Endodermal cell (in vitro differentiated cells): ENCODE results near the gene RBM20. TPM values are rescaled to one million over a fixed set of nuclear protein-coding genes. Genes with fewer than 3 reads are reported as not detected.
A peak's percentile ranks its signal among the peaks of the same experiment; 100 is the strongest.

Experiments used
- DNase-seq: peaks from one replicate; pipeline ENCODE4 v3.0.0-alpha.2; 2017
- H3K27ac ChIP-seq: 2 replicates; pipeline ENCODE4 v1.5.1; 2013; ENCODE audit warnings: mild to moderate bottlenecking, low read depth, low read length, moderate library complexity
- H3K27me3 ChIP-seq: 2 replicates; pipeline ENCODE4 v1.6.1; 2013; ENCODE audit warnings: mild to moderate bottlenecking, low read length, moderate library complexity; ENCODE audit not compliant: insufficient read depth, control insufficient read depth, poor library complexity, severe bottlenecking
- H3K36me3 ChIP-seq: 2 replicates; pipeline ENCODE4 v1.7.0; 2013; ENCODE audit warnings: mild to moderate bottlenecking, low read length, moderate library complexity; ENCODE audit not compliant: control insufficient read depth, insufficient read depth
- H3K4me1 ChIP-seq: one replicate; pipeline ENCODE4 v1.7.0; 2013; ENCODE audit warnings: low read length; ENCODE audit not compliant: control insufficient read depth, insufficient read depth
- H3K4me3 ChIP-seq: 2 replicates; pipeline ENCODE4 v1.5.1; 2013; ENCODE audit warnings: mild to moderate bottlenecking, low read length, moderate library complexity
- H3K9ac ChIP-seq: 2 replicates; pipeline ENCODE4 v1.6.1; 2013; ENCODE audit warnings: mild to moderate bottlenecking, low read length, moderate library complexity; ENCODE audit not compliant: poor library complexity, severe bottlenecking; ENCODE audit errors: extremely low read depth
- H3K9me3 ChIP-seq: 2 replicates; pipeline ENCODE4 v1.6.1; 2013; ENCODE audit warnings: mild to moderate bottlenecking, low read length, moderate library complexity; ENCODE audit not compliant: control insufficient read depth
- H3K27ac Mint-ChIP-seq: 2 replicates; pipeline ENCODE4 v1.8.0; 2020; ENCODE audit warnings: mixed read lengths
- H3K27me3 Mint-ChIP-seq: 2 replicates; pipeline ENCODE4 v1.8.0; 2021; ENCODE audit warnings: mild to moderate bottlenecking, mixed read lengths; ENCODE audit not compliant: insufficient read depth
- H3K36me3 Mint-ChIP-seq: 2 replicates; pipeline ENCODE4 v1.8.0; 2020; ENCODE audit warnings: low read depth, mixed read lengths
- H3K4me1 Mint-ChIP-seq: 2 replicates; pipeline ENCODE4 v1.8.0; 2020; ENCODE audit warnings: mixed read lengths
- H3K4me3 Mint-ChIP-seq: 2 replicates; pipeline ENCODE4 v1.8.0; 2020; ENCODE audit warnings: mild to moderate bottlenecking, moderate library complexity, mixed read lengths
- H3K9me3 Mint-ChIP-seq: 2 replicates; pipeline ENCODE4 v1.8.0; 2020; ENCODE audit warnings: mild to moderate bottlenecking, mixed read lengths
- WGBS, 2 experiments: methylation state at CpG; one replicate each; pipeline versions ENCODE4 v1.1.5 to v1.1.7; 2013; ENCODE audit warnings: missing lambda C conversion rate in 2 of 2, mixed read lengths in 1 of 2; ENCODE audit not compliant: insufficient coverage in 1 of 2, insufficient read length in 1 of 2; 5-methylcytosine and 5-hydroxymethylcytosine counted together
- total RNA-seq, 2 donors: library from RNA; stranded (reverse); fragmentation: NEBNext Ultra II Directional in 1 of 2; extraction: Animal tissue kit (Norgen Biotek cat#: 25700) in 1 of 2; gene quantifications; 2 replicates in 1 of 2; 3 replicates in 1 of 2; pipeline ENCODE4 v1.2.1, GENCODE V29; 2021
- TF ChIP-seq, protein P1 (sequence below): fragments of 200-600 bp; sonication (generic); conservative IDR thresholded peaks from 2 replicates; pipeline ENCODE4 v1.5.0; 2021; ENCODE audit warnings: antibody characterized with exemption, mild to moderate bottlenecking

The RBM20 gene
- total RNA-seq, 2 donors from 2014 or later: 6.2 to 7.0 TPM

DNA sequence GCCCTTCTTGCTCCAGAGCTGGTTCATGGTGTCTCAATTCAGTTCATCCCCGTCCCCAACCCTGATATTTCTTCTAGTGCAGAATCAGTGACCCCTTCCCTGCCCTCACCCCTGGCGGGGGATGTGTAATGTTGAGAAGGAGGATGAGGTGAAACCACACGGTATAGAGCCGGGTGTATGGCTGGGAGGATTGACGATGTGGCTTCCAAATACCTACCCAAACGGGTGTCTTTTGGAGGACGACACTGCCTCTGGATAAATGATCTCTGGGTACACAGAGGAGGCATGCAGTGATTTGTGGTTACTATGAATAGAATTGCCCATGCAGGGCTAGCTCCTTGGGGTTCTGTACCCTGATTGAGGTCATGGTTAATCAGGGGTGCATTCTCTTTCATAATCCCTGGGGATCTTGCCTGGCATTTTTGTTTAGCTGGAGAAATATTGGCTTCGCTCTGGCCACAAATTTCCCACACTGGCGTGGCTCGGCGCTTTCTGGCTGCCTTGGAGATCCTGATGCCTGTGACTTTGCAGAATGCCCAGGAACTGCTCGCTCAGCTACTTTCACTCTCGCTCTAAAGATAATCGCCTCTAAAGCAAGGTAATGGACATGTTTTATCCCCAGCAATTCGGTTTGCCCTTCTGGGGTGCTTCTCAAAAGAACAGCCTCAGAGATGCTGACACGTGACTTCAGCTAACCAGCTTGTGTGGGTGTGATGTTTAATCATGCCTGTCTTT lies 89.2 kb downstream of the RBM20 start:
- no peaks in the 10 kb centered on the region for H3K9me3 Mint-ChIP-seq
- H3K4me1 Mint-ChIP-seq: peaks cover 24% of the 10 kb centered on the region
- no peak overlapping the region for H3K4me3 Mint-ChIP-seq
- TF ChIP-seq, protein P1, sequence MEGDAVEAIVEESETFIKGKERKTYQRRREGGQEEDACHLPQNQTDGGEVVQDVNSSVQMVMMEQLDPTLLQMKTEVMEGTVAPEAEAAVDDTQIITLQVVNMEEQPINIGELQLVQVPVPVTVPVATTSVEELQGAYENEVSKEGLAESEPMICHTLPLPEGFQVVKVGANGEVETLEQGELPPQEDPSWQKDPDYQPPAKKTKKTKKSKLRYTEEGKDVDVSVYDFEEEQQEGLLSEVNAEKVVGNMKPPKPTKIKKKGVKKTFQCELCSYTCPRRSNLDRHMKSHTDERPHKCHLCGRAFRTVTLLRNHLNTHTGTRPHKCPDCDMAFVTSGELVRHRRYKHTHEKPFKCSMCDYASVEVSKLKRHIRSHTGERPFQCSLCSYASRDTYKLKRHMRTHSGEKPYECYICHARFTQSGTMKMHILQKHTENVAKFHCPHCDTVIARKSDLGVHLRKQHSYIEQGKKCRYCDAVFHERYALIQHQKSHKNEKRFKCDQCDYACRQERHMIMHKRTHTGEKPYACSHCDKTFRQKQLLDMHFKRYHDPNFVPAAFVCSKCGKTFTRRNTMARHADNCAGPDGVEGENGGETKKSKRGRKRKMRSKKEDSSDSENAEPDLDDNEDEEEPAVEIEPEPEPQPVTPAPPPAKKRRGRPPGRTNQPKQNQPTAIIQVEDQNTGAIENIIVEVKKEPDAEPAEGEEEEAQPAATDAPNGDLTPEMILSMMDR: no peak
- H3K36me3 Mint-ChIP-seq: no peaks in the 10 kb centered on the region
- Histone ChIP-seq H3K36me3 (no peaks in the 10 kb centered on the region), H3K27ac (no peak overlapping the region), H3K9ac (no peak overlapping the region), H3K4me3 (no peak overlapping the region), H3K27me3 (no peaks in the 10 kb centered on the region), H3K9me3 (no peaks in the 10 kb centered on the region), H3K4me1 (peaks cover 4% of the 10 kb centered on the region)
- 84 to 93% methylated on average over 5 to 16 of the region's 16 CpGs for WGBS, 2 experiments
- H3K27me3 Mint-ChIP-seq: no peaks in the 10 kb centered on the region
- H3K27ac Mint-ChIP-seq: no peak overlapping the region
- DNase-seq: peak; percentile 37

DNA sequence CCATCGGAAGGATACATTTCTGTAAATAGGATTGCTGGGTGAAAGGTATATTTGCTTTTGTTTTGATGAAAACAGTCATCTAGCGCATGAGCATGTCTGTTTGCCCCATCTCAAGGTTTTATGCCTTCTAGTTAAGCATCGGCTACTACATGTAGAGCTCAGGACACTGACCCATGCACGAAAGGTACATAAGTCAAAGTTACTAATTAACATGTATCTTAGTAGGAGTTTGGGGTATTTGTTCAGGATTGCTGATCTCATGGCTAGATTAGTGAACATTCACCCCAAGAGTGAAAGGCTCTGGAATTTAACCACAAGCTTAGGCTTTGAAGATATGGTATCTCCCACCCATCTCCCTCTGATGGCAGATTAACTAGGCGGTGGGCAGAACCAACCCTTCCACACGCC lies 91.5 kb downstream of the RBM20 start:
- peaks cover 11% of the 10 kb centered on the region for H3K4me1 Mint-ChIP-seq
- Histone ChIP-seq H3K9ac (no peak overlapping the region), H3K27ac (no peak overlapping the region), H3K36me3 (no peaks in the 10 kb centered on the region), H3K9me3 (no peaks in the 10 kb centered on the region), H3K4me3 (no peak overlapping the region), H3K4me1 (no peaks in the 10 kb centered on the region), H3K27me3 (no peaks in the 10 kb centered on the region)
- H3K27me3 Mint-ChIP-seq: no peaks in the 10 kb centered on the region
- TF ChIP-seq, protein P1: no peak
- H3K36me3 Mint-ChIP-seq: no peaks in the 10 kb centered on the region
- 95 to 100% methylated on average over 4 to 6 of the region's 6 CpGs for WGBS, 2 experiments
- H3K9me3 Mint-ChIP-seq: no peaks in the 10 kb centered on the region
- H3K4me3 Mint-ChIP-seq: no peak overlapping the region
- DNase-seq: no peak
- no peak overlapping the region for H3K27ac Mint-ChIP-seq

DNA sequence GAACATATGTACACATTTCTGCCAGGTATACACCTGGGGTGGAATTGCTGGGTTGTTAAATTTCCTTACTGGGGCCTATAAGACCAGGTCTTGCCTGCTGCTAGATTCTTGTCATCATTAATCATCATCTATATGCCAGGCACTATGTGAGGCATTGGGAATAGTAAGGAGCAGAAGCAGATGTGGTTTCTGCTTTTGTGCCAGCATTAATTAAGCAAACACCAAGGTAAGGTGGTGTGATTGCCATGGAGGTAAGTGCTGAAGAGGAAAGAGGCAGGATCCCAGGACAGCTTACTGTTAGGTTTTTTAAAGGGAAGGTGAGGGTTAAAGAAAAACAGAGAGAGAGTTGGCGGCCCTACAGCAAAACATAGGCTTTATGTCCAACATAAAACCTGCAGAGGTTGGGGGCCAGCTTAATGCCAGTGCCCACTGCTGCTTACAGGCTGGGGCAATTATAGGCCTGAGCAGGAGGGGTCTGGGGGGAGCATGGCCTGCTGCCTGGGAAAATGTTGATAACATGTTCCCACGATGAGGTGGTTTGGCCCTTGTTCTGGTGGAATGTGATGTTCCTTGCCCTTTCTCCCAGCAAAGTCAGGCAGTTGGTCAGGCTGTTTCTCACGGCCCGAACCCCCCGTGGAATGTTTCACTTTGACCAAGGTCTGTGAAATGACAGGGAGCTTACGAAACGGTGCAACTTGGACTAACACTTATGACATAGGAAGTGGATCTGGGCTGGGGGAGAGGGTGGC lies 93.9 kb downstream of the RBM20 start:
- H3K36me3 ChIP-seq: no peaks in the 10 kb centered on the region
- DNase-seq: no peak
- peaks cover 11% of the 10 kb centered on the region for H3K4me1 Mint-ChIP-seq
- no peak overlapping the region for H3K4me3 ChIP-seq
- H3K9ac ChIP-seq: no peak overlapping the region
- no peaks in the 10 kb centered on the region for H3K9me3 Mint-ChIP-seq
- H3K27ac Mint-ChIP-seq: peak overlapping the region; percentile 20
- 85 to 89% methylated on average over 4 to 7 of the region's 7 CpGs for WGBS, 2 experiments
- no peak overlapping the region for H3K27ac ChIP-seq
- no peaks in the 10 kb centered on the region for H3K27me3 Mint-ChIP-seq
- H3K9me3 ChIP-seq: no peaks in the 10 kb centered on the region
- H3K27me3 ChIP-seq: no peaks in the 10 kb centered on the region
- H3K4me1 ChIP-seq: no peaks in the 10 kb centered on the region
- no peak overlapping the region for H3K4me3 Mint-ChIP-seq
- TF ChIP-seq, protein P1: no peak
- no peaks in the 10 kb centered on the region for H3K36me3 Mint-ChIP-seq
